NCI-H2196 (cell line): ENCODE results near the gene SDK1.

Experiments
- DNase-seq: peaks from one replicate; lab custom pipeline; 2025; ENCODE audit not compliant: unreplicated experiment; lab: John Stamatoyannopoulos, UW

The SDK1 gene

DNA sequence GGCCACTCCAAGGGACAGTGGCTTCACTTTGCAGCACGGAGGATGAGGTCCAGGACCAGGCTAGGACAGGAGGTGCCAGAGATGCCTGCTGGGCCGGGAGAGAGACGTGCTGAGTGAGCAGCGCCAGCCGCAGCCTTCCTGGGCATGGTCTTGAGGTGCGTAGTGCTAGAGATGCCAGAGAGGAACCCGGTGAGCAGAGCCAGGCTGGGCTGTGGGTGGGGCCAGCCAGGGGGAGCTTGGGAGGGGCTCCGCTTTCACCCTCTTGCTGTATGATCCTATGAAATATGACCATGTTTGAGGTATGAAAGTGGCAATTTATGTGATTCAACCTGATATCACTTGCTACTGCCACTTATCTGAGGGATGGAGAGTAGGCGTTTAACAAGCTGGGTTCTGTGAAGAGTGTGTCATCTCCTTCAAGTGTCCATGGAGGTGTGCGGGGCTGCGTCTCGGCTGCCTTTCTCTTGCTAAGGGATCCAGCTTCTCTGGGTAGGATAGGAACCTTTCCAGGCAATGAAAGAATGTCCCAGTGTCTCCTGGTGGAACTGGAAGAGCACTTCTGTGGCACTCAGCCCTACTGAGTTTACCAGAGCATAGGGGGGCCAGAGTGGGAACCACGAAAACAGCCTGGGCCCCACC is 862.6 kb downstream of the SDK1 start:
- DNase-seq: no peak

DNA sequence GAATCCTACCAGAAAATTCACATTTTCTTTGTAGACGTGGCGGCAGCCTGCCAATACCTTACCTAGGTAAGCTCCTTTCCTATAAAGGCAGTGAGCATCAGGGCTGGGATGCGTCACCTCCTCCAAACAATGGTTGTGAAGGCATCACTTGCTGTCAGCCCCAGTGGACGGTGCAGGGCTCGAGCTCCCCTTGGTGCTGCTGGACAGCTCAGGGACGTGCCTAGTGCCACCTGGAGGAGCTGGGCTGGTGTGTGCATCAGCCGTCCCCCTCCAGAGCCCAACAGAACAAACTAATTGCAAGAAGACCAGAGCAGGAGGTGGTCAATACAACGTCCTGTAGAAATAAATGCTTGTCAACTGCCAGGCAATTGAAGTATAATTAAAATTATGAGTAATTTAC is 863.5 kb downstream of the SDK1 start:
- no peak for DNase-seq

DNA sequence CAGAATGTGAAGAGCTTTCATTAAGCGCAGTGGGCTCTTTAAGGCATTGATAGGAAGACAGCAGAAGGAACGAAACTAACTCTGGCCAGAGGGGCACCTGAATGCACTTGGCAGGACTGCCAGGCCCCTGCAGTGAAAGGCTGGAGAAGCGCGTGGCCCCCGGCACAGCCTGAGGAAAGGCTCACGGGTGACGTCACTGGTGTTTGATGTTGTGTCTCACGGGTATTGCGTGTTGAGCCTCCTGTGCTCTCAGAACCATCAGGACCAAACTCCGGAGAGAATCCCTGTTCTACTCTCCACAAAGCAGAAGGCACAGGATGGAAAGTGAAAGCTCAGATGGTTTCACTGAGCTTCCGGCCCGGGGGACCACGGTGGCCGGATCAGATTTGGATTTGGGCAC is 865.3 kb downstream of the SDK1 start:
- no peak for DNase-seq

DNA sequence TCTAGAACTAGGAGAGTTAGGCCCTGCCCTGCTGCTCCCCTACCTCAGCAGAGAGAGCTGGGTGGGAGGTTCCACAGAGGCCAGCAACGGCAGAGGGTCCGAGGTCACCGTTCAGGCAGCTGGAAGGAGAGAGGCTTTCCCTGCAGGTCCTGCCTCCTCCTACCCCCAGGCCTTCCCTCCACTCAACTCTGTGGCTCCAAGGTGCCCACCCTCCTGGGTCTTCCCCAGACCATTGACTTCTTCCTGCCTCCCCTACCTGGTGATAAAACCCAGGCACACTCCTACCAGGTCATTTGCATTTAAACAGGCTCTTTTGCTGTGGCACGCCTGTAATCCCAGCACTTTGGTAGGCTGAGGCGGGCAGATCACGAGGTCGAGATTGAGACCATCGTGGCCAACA is 865.8 kb downstream of the SDK1 start:
- DNase-seq: no peak

DNA sequence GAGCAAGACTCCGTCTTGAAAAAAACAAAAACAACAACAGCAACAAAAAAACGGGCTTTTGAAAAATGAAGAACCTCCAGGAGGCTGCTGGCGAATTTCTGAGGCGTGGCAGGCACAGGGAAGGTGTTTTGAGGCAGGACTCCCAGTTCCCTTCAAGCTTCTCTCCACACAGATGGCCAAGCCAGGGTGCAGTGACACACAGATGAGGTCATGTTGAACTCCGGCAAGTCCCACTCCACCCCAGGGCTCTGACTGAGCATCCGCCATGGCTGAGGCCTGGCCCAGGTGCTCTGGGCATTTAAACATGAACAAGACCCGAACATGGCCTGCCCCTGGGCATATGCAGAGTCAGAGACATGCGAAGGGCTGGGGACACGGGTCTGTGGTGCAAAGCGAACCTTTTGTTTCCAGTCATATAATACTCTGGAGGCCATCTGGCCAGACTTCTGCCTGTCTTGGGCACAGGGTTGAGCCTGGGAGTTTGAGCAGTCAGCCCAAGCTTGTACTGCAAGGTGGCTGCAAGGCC is 866.4 kb downstream of the SDK1 start:
- no peak for DNase-seq

DNA sequence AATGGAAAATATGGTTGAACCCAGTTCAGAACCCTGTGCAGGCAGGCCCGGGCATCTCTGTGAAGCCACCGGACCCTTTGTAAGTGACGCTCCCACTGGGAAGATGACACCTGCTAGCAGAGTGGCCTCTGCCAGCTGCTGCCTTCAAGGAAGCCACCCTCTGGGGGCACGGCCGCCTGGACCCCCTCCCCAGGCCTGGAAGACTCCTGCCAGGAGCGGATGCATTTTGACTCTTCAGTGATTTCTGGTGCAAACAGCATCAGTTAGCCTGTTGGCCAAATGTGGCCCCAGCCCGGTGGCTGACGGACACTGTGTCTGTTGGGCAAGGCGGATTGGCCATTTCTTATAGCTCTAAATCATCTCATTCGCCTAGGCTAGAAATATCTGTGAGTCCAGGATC is 867.0 kb downstream of the SDK1 start:
- DNase-seq: no peak

DNA sequence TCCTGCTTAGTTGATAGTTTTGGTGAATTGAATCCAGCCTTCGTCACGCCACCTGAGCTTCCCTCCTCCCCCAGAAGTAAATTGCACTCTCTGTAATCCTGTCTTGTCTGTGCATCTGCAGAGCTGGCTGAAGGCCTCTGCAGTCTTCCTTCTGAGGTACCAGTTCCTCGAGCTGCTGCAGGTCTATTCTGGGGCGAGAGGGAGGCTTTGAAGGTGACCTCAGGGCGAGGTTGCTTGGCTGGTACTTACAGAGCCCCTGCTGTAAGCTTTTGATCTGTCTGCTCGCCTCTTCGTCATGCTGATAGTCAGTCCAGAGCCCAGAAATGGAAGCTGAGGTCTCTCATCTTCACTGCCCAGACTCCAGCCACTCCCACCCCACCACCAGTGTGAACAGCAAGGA is 867.5 kb downstream of the SDK1 start:
- no peak for DNase-seq

DNA sequence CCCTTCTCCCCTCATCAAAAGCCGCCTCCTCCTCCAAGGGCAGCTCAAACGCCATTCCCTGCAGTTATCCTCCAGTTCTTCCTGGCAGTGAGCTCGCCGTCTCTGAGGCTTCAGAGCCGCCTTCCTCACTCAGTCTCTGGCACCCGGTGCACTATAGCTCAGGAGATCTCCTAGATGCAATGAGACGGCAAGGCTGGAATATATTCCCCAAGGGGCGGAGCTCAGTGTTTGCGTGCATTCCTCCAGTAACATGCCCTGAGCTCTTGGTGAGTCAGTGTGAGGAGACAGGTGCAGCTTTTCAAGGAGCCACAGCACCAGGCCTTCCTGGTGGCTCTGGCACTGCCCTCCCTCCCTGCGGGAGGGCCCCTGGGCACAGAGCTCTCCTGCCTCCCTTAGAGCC is 868.4 kb downstream of the SDK1 start:
- DNase-seq: no peak

DNA sequence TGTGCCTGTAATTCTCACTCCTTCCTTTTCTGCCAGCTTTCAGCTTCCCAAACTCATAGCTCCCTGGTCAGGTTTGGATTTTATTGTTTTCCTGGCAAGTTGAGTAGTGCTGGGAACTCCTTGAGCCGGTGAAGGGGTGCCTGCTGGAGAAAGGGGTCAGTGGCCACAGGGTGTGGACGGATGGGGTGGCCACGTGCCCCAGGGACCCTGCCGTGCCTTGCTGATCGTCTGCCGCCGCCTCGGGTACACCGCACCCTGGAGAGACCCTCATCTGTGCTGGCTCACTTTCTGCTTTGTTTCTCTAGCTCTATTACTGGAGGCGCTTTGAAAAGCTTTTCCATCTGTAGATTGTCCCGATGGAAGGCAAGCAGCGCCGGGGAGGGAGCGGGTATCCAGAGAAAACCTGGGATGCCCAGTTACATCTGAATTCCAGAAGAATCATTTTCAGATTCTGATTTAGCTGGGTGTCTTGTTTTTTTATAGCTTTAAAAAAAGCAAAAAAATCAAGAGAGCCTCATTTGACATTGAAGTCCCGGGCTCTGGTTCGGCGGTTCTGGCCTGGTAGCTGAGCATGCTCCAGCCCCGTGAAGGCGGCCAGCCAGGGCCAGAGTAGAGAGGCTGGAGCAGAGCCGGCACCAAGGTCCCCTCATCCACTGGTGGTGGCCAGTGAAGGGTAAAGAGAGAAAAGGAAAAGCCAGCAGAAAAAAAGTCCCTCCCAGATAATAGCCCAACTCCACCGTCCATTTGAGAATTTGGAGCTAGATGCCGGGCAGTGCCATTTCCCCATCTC is 870.1 kb downstream of the SDK1 start:
- no peak for DNase-seq

DNA sequence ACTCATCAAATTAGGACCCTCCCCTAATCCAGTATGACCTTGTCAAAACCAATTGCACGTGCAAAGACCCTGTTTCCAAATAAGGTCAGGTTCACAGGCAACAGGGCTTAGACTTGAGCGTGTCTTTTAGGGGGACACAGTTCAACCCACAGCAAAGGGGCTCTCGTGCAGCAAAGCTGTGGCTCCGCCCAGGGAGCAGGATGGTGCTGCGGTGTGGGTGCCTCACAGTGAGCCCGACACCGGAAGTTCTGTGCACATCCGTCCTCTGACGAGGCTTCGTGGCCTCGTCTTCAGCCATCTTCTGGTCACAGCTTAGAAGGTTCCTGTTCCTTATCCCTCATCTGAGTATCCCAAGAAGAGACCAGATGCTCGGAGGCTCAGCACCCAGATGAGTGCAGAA is 871.8 kb downstream of the SDK1 start:
- no peak for DNase-seq

DNA sequence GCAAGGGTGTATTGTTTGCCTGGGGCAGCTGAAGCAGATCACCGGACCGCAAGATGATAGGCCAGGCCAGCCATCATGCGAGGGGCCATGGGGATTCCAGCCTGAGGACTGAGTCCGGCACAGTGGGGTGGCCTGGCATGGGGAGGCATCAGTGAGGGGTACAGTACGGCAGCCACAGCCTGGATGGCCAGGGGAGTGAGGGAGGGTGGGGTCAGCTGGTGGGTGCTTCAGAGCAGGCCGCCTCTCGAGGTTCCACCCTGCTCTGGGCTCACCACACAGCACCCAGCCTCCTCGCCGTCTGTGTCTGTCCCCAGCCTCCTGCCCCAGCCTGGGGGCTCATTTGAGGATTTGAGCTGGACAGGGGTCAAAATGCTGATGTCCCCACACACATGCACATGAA is 872.6 kb downstream of the SDK1 start:
- DNase-seq: no peak

DNA sequence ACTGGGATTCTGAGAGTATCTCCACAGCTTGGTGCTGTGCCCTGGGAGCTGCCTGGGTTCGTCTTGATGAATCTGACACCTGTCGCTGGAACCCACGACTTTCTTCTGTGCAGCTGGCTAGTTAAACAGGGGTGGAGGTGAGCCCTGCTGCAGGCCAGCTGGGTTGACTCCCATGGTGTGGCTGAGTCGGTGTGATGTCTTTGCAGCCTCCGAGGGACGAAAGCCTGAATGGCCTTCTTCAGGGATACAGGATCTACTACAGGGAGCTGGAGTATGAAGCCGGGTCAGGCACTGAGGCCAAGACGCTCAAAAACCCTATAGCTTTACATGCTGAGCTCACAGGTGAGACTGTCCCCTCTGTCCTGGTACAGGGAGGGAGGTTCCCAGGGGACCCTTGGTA is 873.0 kb downstream of the SDK1 start:
- no peak for DNase-seq

DNA sequence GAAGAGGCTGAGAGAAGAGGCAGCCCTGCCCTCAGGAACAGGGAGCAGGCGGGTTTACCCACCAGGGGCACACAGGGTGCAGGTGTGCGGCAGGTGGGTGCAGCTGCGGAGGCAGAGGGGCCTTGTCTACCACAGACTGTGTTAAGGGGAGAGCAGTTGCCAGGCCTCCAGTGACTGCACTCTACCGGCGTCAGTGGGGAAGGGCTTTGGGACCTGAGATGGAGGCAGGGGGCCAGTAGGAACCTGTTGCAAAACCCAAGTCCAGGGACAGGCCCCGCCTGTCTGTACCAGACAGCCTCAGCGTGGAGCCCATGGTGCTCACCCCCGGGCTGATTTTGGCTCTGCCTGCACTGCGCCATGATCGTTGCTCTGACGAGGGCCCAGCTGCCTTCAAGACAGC is 873.4 kb downstream of the SDK1 start:
- DNase-seq: no peak

DNA sequence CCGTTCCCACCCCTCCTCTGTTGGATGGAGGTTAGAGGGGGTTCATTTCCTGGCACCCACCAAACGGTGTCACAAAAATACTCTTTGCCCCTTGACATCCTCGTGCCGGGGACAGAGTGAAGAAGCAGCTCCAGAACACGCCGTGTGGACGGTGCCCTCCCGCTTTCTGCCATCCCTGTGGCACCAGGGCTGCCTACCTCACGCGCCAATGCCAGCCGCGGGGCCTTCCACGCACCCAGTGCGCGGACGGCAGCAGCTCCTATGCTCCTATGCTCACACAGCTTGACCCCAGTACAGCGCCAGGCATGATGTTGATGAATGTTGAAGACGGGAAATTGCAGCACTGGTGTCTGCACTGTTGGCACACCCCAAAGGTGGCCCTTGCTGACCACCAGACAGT is 873.8 kb downstream of the SDK1 start:
- no peak for DNase-seq

DNA sequence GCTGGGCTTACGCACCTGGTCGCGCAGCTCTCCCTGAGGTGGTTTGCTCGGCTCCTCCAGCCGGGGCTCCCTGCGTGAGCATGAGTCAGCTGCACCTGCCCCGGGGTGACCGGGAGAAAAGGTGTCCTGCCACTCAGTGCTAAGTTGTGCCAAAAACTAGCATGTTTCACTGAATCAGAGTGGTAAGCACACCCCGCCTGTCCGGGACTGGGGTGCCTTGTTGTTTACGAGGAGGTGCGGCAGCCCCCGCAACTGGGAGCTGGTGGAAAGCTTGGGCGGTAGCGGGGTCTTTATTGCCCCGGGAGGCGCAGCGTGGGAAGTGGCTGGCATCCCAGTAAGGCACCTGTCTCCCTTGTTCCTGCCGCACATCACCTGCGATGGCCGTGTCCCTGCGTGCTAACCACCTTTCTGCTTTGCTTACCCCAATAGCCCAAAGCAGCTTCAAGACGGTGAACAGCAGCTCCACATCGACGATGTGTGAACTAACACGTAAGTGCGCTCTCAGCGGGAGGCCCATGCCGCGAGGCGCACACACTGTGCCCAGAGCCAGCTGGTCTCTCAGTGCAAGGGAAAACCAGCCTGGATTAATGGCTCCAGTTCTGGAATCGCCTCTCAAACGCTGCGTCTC is 874.4 kb downstream of the SDK1 start:
- DNase-seq: no peak

DNA sequence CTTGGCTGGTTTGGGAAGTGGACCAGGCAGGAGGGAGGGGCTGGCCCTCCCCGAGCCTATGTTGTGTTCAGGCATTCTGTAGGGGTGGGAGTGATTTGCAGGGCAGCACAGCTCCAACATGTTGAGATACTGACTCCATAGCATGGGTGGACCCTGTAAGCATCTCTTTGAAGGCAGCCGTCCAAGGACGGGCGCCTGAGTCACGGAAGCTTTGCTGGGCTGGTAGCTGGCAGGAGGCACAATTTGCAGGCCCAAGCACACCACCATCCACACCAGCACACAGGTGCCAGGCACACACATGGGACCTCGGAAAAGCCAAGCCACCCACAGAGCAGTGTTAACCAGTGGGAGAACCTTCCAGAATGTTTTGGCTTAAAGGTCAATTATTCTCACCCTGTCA is 875.9 kb downstream of the SDK1 start:
- no peak for DNase-seq

DNA sequence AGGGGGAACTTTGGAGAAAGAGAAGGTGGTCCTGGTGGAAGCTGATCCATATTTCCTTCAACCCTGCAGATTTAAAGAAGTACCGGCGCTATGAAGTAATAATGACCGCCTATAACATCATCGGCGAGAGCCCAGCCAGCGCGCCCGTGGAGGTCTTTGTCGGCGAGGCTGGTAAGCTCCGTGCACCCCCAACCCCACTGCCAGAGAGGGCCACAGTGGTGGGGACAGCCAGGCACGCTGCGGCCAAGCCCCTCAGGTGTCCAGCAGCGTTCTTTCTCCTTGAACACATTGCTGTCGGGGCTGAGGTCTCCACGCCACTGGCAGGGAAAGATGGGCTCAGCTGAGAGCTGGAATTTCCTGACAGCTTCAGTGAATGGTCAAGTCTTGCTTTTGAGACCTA is 877.4 kb downstream of the SDK1 start:
- no peak for DNase-seq

DNA sequence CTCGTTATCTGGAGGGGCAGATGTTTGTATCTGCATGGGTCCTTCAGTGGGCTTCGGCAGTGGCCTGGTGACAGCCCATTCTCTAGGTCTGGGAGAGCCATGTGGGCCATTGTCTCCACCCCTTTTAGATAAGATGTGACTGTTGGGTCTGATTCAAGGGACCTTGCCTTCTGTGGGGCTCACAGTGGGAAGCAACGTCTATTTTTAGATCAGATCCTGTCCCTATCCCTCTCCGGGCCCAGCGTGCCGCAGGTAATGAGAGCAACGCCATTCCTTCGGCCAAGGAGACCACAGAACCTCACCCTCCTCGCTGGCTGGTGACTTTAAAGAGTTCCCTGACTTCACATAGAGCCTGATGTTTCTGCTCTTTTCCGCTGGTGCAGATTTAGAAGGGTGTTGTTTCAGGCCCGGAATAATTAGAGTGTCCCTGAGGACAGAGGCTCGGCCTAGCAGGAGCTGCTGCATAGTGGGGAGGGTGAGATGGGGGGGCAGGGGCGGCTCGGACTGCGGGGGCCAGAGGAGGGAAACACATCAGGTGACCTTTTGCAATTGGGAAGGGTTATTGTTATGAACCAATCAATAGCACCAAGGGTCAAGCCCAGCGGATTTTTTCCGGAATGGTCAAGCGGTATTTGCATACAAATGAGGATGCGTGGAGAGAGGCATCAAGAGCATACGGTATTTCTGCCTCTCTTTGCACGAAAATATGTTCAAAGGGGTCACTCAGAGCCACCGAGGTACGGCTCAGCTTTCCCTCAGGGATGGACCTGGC is 878.0 kb downstream of the SDK1 start:
- no peak for DNase-seq

DNA sequence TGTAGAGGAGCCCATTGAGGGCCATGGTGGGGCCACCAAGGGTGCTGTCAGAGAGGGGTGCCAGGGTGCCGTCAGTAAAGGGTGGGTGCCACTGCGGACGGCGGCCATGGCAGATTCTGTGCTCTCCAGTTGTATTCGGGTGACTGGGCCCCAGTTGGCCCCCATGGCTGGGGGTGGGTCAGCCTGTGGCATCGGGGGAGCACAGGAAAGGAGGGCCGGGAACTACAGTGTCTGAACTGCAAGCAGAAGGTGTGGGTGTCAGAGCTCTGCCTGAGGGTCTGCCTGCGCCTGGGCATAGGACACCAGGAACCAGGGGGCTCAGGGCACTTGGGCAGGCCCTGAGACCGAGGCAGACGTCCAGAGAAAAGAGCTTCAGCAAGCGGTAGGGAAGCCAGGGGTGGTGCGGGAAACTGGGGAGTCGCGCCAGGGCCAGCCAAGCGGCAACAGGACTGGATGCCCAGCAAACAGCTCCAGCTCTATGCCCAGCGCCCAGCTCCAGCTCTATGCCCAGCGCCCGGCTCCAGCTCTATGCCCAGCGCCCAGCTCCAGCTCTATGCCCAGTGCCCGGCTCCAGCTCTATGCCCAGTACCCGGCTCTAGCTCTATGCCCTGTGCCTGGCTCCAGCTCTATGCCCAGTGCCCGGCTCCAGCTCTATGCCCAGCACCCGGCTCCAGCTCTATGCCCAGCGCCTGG is 878.8 kb downstream of the SDK1 start:
- DNase-seq: no peak

DNA sequence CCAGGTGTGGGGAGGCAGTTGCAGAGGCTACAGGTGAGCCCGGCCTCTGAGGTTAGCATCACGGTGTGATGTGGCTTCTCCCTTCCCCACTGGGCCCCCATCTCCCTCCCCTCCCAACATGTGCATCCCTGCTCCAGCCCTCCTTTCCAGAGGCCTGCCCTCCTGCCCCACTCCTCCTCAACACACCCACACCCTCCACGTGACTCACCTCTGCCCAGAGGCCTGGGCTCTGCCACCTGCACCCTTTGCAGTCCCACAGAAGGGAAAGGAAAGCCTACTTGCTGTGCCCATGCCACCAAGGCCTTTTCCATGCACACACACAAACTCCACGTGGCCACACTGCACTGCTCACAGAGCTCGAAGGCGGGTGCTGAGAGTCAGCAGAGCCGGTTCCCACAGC is 880.4 kb downstream of the SDK1 start:
- no peak for DNase-seq
